ENCODE measurements around the gene BMF.

DNA sequence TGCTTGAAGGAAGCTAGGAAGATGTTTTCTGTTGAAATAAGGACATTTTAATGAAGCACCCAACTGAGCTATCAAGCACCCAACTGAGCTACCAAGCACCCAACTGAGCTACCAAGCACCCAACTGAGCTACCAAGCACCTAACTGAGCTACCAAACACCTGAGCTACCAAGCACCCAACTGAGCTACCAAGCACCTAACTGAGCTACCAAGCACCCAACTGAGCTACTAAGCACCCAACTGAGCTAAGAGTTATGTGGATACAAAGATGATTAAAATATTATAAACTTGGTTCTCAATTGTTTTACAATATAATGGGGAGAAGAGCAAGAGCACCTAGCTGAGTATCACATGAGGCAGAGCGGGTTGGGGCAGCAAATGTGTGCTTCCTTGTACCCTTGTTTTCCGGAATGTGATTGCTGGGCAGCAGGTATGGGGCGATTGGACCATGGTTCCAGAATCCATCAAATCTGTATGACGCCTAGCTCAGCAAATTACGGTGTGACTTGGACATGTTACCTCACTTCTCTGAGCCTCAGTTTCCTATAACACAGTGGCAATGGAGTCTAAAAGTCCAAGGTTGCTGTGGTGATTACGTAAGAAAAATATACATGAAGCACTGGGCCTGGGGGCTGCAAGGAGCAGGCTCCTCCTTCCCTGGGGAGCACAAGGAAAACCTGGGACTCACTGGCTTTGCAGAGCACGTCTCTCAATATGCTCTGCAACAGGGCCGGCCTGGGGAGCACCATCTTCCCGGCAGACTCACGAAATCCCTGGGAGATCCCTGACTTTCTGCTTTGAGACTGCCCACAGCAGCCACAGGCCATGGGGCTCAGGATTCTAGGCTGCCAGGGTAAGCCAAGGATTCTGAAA lies 11.3 kb downstream of the BMF start:
- TF ChIP-seq POLR2AphosphoS5 (IDR thresholded peaks at IDR 0.05; ENCODE audit: low read depth, low read length) (no peak), POLR2A (IDR thresholded peaks at IDR 0.05; ENCODE audit: low read depth, low read length) (no peak), TAF1 (IDR thresholded peaks at IDR 0.05; ENCODE audit: borderline replicate concordance, low read depth, low read length) (no peak)

All from GM12892 (cell line).